ENCODE data around the gene ADAM19.
"Not testable (repeated sequence)": the region's sequence is repeated elsewhere in the genome, so short reads cannot be mapped to it uniquely, and the experiment has no call there.

Gene ADAM19

GRCh38 chr5:157485811-157486210 is 89.8 kb downstream of the ADAM19 start:
- TF ChIP-seq CTCF (IDR thresholded peaks at IDR 0.05) (no peak), ZFX (IDR thresholded peaks at IDR 0.05; ENCODE audit: borderline replicate concordance) (no peak)
- no peak overlapping the region for H3K27ac ChIP-seq

- no peak overlapping the region for H3K27ac ChIP-seq
- TF ChIP-seq CTCF (IDR thresholded peaks at IDR 0.05) = no peak
- no peak for TF ChIP-seq ZFX (IDR thresholded peaks at IDR 0.05; ENCODE audit: borderline replicate concordance)
These were observed 90.2 kb downstream of the ADAM19 start for GRCh38 chr5:157485340-157485739.

- H3K27ac ChIP-seq = no peak overlapping the region
- TF ChIP-seq CTCF (IDR thresholded peaks at IDR 0.05) (no peak), ZFX (IDR thresholded peaks at IDR 0.05; ENCODE audit: borderline replicate concordance) (no peak)
These were observed 90.8 kb downstream of the ADAM19 start for GRCh38 chr5:157484768-157485167.

- H3K27ac ChIP-seq = not testable (repeated sequence)
These were observed 92.9 kb downstream of the ADAM19 start for GRCh38 chr5:157482702-157483101.

GRCh38 chr5:157481666-157482065 is 93.9 kb downstream of the ADAM19 start:
- TF ChIP-seq CTCF (IDR thresholded peaks at IDR 0.05) (no peak), ZFX (IDR thresholded peaks at IDR 0.05; ENCODE audit: borderline replicate concordance) (no peak)
- H3K27ac ChIP-seq = no peak overlapping the region

- TF ChIP-seq ZFX (IDR thresholded peaks at IDR 0.05; ENCODE audit: borderline replicate concordance) (no peak), CTCF (IDR thresholded peaks at IDR 0.05) (no peak)
- no peak overlapping the region for H3K27ac ChIP-seq
These were observed 94.3 kb downstream of the ADAM19 start for GRCh38 chr5:157481265-157481664.

- no peak for TF ChIP-seq ZFX (IDR thresholded peaks at IDR 0.05; ENCODE audit: borderline replicate concordance)
- no peak for TF ChIP-seq CTCF (IDR thresholded peaks at IDR 0.05)
- H3K27ac ChIP-seq = no peak overlapping the region
These were observed 95.7 kb downstream of the ADAM19 start for GRCh38 chr5:157479612-157480510.

Measured in 22Rv1 (cell line).